ENCODE data around the gene DYDC1. TPM values are rescaled to one million over a fixed set of nuclear protein-coding genes. Genes with fewer than 3 reads are reported as not detected.

Gene DYDC1
- total and polyA plus RNA-seq, 2 of the 13 experiments (the other 11 are each of a cell fraction or from before 2014, with no cell fraction given): not detected

DNA sequence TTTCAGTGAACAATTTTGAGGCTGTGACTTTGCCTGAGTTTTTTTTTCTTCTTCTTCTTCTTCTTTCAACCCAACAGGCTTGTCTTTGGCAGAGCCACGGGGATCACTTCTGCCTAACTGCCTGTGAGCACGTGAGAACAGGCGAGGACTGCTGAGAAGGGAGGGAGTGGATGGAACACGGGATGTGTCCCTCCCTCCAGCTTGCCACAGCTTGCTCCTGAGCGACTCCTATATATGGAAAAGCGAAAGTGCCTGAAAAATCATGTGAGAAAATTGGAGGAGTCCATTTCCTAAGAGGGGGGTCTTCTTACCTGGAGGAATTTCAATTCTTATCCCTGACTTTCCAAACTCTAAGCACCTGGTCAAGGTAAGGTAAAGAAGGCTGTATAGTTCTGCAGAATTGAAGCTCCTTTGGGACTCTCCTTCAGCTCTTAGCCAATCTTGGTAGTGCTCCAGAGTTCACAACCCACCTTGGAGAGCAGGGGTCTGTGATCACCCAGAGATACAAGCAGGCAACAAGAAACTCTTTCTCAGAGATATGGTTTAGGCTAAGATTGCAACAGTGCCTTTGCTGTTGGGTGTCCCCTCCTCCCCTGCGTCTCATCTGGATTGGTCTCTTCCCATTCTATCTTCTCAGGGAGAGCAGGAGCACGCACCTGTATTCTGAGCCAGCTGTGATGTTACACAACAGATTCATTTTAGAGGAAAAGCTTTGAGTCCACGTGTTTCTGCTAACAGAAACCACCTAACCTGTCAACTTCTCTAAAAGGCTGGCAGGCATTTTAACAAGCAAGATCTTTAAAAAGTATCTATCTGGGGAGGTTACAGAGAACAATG lies 66.9 kb downstream of the DYDC1 start, which contains the start of gene MAT1A (continued):
- TF ChIP-seq ZBTB7B (CRISPR knock-in tag; IDR thresholded peaks at IDR 0.05): no peak
- peak; percentile 55; the same call in 1 of the 2 replicates for TF ChIP-seq BCL6 (CRISPR knock-in tag; IDR thresholded peaks at IDR 0.05)
- no peak for TF ChIP-seq RAD51 (IDR thresholded peaks at IDR 0.05; ENCODE audit: borderline replicate concordance)
- no peak for TF ChIP-seq ZFP41 (CRISPR knock-in tag; IDR thresholded peaks at IDR 0.05; ENCODE audit: borderline replicate concordance)
- TF ChIP-seq, protein P1, sequence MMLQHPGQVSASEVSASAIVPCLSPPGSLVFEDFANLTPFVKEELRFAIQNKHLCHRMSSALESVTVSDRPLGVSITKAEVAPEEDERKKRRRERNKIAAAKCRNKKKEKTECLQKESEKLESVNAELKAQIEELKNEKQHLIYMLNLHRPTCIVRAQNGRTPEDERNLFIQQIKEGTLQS (CRISPR knock-in tag; IDR thresholded peaks at IDR 0.05): no peak
- TF ChIP-seq, protein P2, sequence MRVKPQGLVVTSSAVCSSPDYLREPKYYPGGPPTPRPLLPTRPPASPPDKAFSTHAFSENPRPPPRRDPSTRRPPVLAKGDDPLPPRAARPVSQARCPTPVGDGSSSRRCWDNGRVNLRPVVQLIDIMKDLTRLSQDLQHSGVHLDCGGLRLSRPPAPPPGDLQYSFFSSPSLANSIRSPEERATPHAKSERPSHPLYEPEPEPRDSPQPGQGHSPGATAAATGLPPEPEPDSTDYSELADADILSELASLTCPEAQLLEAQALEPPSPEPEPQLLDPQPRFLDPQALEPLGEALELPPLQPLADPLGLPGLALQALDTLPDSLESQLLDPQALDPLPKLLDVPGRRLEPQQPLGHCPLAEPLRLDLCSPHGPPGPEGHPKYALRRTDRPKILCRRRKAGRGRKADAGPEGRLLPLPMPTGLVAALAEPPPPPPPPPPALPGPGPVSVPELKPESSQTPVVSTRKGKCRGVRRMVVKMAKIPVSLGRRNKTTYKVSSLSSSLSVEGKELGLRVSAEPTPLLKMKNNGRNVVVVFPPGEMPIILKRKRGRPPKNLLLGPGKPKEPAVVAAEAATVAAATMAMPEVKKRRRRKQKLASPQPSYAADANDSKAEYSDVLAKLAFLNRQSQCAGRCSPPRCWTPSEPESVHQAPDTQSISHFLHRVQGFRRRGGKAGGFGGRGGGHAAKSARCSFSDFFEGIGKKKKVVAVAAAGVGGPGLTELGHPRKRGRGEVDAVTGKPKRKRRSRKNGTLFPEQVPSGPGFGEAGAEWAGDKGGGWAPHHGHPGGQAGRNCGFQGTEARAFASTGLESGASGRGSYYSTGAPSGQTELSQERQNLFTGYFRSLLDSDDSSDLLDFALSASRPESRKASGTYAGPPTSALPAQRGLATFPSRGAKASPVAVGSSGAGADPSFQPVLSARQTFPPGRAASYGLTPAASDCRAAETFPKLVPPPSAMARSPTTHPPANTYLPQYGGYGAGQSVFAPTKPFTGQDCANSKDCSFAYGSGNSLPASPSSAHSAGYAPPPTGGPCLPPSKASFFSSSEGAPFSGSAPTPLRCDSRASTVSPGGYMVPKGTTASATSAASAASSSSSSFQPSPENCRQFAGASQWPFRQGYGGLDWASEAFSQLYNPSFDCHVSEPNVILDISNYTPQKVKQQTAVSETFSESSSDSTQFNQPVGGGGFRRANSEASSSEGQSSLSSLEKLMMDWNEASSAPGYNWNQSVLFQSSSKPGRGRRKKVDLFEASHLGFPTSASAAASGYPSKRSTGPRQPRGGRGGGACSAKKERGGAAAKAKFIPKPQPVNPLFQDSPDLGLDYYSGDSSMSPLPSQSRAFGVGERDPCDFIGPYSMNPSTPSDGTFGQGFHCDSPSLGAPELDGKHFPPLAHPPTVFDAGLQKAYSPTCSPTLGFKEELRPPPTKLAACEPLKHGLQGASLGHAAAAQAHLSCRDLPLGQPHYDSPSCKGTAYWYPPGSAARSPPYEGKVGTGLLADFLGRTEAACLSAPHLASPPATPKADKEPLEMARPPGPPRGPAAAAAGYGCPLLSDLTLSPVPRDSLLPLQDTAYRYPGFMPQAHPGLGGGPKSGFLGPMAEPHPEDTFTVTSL (CRISPR knock-in tag; IDR thresholded peaks at IDR 0.05; ENCODE audit: borderline replicate concordance): no peak
- peak; percentile 52 for TF ChIP-seq FOXA3 (CRISPR knock-in tag; IDR thresholded peaks at IDR 0.05)
- TF ChIP-seq MED13 (CRISPR knock-in tag; IDR thresholded peaks at IDR 0.05): no peak
- no peak for TF ChIP-seq ZNF207 (IDR thresholded peaks at IDR 0.05; ENCODE audit: borderline replicate concordance)
- TF ChIP-seq, protein P3, sequence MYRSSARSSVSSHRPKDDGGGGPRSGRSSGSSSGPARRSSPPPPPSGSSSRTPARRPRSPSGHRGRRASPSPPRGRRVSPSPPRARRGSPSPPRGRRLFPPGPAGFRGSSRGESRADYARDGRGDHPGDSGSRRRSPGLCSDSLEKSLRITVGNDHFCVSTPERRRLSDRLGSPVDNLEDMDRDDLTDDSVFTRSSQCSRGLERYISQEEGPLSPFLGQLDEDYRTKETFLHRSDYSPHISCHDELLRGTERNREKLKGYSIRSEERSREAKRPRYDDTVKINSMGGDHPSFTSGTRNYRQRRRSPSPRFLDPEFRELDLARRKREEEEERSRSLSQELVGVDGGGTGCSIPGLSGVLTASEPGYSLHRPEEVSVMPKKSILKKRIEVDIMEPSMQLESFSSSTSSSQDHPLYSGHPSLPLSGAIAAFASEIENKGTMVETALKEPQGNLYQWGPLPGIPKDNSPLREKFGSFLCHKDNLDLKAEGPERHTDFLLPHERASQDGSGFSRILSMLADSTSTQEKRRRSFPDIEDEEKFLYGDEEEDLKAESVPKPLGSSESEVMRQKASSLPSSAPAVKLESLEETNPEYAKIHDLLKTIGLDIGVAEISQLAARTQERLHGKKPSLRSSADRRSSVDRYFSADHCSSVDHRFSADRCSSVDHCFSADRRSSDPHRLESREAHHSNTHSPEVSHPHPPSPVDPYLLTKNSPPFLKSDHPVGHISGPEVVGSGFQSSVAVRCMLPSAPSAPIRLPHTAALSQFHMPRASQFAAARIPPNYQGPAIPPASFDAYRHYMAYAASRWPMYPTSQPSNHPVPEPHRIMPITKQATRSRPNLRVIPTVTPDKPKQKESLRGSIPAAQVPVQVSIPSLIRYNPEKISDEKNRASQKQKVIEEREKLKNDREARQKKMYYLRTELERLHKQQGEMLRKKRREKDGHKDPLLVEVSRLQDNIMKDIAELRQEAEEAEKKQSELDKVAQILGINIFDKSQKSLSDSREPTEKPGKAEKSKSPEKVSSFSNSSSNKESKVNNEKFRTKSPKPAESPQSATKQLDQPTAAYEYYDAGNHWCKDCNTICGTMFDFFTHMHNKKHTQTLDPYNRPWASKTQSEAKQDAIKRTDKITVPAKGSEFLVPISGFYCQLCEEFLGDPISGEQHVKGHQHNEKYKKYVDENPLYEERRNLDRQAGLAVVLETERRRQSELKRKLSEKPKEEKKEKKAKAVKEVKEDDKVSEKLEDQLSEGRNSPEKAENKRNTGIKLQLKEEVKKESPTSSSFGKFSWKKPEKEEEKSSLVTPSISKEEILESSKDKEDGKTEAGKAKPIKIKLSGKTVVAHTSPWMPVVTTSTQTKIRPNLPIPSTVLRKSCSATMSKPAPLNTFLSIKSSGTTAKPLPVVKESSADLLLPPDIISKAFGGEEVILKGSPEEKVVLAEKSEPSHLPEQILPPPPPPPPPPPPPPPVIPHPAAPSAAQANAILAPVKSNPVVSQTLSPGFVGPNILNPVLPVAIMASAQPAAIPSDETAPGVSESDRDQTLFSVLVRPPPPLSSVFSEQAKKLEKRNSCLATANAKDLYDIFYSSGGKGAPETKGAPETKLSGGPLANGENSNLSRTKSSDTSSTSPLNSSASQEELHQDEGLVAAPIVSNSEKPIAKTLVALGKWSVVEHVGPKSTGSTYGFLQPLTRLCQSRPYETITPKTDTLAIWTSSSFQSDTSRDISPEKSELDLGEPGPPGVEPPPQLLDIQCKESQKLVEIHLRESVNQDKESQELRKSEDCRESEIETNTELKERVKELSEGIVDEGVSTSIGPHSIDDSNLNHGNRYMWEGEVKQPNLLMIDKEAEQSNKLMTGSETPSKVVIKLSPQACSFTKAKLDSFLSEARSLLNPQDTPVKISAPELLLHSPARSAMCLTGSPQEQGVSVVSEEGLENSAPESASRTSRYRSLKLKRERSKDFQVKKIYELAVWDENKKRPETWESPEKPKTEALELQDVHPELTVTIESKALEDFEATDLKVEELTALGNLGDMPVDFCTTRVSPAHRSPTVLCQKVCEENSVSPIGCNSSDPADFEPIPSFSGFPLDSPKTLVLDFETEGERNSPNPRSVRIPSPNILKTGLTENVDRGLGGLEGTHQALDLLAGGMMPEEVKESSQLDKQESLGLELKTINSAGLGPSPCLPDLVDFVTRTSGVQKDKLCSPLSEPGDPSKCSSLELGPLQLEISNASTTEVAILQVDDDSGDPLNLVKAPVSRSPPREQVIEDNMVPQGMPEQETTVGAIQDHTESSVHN (CRISPR knock-in tag; IDR thresholded peaks at IDR 0.05): 0 out of 2 replicates have a peak, but pooled peaks have one; percentile 41
- TF ChIP-seq NAIF1 (CRISPR knock-in tag; IDR thresholded peaks at IDR 0.05; ENCODE audit: borderline replicate concordance): no peak
- TF ChIP-seq ZNF44 (CRISPR knock-in tag; IDR thresholded peaks at IDR 0.05): no peak
- no peak for TF ChIP-seq ZNF264 (CRISPR knock-in tag; IDR thresholded peaks at IDR 0.05)

Measured in HepG2 (cell line).